GM11168 (cell line): ENCODE data around the gene EGFL7.

ENCODE experiments used
- in situ Hi-C: fragments of 300-500 bp; cut with MboI; formaldehyde crosslinking; loops from one replicate; pipeline ENCODE4 v1.12.0; 2022; ENCODE audit warnings: low sequenced_read_pairs; ENCODE audit not compliant: unreplicated experiment

EGFL7 gene

DNA sequence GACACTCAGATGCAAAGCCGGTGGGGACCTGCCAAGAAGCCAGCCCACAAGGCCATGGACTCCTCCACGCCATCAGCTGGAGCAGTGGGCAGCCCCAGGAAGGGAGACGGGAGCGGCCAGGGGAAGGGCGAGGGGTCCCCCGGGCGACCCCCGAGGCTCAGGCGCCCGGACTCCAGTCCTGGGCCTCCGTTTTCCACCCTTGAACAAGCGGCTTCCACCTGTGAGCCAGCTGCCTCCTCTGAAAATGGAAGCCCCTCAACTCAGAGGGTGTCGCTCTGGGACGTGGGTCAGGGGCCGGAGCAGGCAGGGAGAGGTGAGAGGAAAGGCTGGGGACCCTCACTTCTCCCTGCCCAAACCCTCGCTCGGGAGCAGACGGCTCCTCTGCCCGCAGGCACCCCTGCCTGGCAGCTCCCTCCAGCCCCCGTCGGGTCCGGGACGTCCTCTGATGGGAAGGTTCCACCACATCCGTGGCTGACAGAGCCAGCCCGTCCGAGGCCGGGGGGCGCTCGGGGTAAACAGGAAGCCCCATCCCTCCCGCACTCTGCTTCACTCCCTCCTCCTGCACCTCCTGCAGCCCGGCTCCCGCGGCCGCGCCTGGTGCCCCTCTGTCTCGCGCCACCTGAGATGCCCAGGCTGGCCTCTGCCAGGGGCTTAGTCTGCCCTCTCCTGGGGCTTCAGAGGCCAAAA is 3.7 kb upstream of the EGFL7 start:
- in situ Hi-C loops = no loop called here

DNA sequence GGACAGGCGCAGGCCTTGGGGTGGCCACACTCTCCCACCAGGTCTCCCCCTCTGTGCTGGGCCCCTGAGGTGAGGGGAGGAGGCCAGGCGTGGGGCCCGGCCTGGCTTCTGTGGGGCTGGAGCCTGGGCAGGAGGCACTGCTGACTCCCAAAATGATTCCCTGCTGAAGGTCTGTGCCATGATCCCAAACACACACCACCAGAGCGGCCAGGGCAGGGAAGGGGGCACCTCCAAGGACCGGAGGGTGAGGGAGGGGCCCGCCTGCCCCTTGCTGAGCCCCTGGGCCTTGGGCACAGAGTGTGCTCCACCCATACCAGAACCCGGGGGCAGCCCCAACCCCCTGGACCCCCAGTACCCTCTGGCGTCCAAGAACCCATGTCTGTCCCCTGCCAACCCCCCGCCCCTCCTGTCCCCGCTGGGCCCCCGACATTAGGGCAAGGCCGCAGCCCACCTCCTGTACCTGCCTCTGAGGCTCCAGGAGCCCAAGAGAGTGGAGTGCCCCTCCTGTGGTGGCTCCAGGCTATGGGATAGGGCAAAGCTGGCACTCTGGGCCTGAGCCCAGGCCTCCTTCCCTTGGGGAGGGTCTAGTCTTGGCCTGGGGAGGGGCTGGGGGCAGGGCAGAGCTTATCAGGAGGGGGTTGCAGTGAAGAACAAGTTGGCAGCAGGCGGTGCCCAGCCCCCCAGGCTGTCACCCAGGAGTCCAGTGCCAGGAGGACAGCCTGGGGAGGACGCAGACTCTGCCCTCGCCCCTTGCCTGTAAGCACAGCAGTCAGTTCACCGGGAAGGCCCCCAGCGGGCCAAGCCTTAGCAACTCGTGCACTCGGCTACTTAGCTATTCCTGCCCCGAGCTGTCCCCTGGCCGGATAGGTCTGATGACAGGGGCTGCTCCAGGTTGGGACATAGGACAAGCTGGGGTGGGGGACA is 2.6 kb upstream of the EGFL7 start:
- in situ Hi-C loops = no loop called here

DNA sequence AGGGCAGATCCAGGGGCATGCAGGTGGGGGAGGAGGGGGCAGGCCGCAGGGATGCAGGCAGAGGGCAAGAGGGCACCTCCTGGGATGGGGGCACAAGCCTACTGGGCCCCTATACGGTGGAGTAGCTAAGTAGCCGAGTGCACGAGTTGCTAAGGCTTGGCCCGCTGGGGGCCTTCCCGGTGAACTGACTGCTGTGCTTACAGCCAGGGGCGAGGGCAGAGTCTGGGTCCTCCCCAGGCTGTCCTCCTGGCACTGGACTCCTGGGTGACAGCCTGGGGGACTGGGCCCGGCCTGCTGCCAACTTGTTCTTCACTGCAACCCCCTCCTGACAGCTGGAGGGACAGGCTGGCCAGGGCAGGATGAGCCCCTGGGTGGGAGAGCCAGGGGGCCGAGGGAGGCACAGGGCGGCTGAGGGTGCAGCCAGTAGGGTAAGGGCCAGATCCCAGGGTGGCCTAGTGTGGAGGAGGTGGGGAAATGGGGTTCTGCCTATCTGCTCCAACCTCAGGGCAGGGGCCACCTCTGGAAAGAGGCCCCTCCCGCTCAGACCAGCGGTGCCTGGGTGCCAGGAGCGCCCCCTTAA is 1.7 kb upstream of the EGFL7 start:
- in situ Hi-C loops = no loop called here

DNA sequence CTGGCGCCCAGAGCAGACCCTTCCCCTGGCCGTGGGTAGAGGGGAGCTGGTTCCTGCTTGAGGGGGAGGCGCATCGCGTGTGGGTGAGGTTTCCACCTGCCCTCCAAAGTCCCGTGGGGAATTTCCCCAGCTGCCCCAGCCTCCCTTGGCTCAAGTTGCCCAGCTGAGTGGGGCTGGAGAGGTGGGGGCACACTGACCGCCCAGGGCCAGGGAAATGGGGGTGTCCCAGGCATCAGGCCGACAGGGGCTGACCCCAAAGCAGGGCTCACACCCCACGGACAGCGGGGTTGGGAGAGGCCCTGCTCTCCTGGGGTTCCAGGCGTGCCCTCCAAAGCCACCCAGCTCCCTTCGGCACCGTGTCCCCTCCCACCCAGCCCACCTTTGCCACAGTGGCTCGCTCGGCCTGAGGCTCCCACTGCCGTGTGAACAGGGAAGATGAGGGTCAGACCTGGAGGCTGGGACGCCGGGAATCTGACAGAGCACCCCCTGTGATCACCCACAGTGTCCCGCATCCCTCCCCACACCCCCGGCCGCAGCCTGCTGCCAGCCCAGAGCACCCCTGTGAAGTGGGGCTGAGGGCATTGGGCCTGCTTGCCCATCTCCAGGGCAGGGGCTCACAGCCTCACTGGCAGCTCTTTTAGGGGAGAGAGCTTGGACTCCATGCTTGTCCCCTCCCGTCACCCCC is 933 bp upstream of the EGFL7 start:
- in situ Hi-C loops = no loop called here

DNA sequence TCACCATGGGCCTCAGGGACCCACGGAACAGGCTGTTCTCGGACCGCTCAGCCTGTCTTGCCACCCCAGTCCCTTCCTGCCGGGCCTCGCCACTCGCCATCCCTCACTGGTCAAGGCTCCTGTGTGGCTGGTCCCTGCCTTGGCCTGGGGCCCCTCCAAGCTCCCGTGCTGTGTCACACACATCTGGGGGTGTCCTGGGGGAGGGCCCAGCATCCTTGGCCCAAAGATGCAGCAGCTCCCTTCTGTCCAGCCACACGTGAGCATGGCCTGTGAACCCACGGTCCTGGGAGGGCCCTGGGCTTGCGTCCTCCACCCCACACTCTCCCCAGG is 425 bp upstream of the EGFL7 start:
- in situ Hi-C loops = no loop called here

DNA sequence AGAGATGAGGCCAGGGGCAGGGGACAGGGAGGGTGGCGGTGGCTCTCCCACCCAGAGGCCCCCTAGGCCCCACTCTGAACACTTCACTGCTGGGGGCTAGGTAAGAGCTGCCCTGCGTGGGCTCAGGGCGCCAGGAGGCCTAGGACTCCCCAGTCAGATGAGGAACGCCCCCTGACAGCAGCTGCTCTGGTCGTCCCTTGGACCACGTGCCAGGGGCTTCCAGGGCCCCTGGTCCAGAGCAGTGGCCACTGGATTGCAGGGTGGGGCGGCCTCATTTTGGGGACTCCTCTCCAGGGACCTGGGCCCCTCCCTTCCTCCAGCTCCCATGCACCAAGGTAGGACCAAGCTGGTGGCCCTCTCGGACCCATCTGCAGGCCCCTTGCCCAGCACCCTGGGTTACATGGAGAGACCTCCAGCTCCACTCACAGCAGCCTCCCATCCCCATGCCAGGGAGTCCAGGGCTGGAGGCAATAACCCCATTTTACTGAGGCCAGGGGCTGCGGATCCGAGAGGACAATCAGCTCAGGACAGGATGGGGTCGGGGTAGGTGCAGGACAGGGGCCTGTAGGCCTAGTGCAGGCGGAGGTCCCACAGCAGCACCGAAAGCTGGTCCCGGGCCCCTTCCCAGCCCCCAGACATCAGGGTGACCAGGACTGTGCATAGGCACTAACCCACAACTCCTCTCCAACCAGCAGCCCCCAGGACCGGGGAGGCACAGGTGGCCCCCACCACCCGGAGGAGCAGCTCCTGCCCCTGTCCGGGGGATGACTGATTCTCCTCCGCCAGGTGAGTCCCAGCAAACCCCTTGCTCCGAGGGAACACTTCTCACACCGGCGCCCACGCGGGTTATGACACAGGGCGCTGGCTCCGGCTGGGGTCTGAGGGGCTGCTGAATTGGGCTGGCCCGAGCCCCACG is 1.5 kb downstream of the EGFL7 start:
- in situ Hi-C loops = no loop called here

DNA sequence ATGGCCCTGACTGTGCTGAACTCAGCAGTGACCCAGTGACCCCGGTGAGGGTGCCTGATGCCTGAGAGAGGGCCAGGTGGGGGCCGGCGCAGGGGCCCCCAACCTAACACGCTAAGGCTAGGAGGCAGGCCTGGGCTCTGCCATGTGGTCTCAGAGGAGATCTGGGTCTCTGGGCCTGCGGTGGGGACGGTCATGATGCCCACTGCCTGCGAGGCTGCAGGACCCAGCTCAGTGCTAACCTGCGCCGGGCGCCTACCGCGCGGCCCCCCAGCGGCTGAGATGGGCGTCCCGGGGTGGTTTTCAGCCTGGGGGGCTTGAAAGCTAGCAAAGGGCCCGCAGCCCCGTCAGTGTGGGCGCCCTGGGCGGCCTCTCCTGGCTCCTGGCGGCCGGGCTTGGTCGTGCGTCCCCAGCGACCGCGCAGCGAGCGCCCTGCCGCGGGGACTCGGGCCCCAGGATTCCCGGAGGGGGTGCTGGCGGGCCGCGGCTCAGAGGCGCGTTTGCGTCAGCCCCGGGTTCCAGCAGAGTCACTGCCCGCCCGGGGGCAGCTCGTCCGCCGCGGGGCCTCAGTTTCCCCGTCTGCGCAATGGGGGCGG is 2.5 kb downstream of the EGFL7 start:
- in situ Hi-C loops = no loop called here

DNA sequence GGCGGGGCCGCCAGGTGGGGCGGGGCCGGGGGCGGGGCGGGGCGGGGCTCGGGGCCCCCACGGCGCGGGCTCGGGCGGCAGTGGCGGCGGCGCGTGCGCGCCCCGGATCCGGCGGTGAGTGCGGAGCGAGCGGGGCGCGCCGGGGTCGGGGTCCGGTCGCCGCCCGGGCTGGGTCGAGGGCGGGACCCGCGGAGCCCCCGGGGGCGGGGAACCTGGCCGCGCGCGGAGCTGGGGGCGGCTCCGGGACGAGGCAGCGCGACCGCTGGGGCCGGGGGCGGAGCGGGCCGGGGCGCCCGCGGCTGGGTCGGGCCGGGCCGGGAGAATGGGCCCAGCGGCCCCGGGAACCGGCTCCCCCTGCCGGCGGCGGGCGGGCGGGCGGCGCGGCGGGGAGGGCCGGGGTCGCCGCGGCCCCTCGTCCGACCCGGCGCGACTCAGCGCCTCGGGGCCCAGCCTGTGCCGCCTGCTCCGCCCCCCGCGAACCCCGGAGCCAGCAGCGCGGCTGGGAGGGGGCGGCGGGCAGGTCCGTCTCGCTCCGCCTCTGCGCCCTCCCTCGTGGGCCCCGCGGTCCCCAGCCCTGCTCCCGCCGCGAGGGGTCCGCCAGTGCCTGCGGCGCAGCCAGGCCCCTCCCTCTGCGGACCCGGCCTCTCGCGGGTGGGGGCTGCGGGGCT is 3.1 kb downstream of the EGFL7 start:
- in situ Hi-C loops = no loop called here

DNA sequence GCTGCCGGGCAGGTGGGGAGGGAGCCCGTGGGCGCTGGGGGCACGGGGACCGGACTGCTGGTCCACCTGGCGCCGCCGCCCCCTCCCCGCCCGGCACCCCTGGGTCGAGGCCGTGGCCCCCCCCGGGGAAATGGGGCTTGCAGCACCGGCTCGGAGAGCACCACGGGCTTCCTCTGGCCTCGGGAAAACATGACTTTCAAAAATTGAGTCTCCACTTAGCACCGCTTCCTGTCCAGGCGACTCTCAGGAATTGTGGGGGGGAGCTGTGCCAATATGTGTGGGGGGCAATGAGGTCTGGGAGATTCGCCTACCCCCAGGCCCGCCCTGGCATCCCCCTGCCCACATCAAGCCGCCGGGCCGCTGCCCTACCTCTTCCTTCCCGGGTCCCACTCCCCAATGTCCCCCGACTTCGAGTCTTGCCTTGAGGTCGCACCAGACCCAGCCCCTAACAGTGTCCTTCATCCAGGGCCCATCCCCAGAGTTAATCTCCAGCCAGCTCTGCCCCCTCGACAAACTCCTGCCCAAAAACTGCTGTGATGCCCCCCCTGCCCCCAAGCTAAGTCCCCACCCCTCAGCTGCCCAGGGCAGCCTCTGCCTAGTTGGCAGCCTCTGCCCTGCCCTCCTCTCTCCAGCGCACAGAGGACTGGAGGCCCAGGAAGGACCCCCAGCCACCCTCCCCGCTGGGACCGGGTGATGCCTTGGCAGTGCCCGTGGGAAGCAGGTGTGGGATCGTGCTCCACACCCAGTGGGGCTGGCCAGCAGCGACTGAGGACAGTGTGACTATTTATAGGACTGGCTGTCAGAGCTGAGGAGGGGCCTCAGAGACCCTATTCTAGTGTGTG is 3.9 kb downstream of the EGFL7 start:
- in situ Hi-C loops = no loop called here

DNA sequence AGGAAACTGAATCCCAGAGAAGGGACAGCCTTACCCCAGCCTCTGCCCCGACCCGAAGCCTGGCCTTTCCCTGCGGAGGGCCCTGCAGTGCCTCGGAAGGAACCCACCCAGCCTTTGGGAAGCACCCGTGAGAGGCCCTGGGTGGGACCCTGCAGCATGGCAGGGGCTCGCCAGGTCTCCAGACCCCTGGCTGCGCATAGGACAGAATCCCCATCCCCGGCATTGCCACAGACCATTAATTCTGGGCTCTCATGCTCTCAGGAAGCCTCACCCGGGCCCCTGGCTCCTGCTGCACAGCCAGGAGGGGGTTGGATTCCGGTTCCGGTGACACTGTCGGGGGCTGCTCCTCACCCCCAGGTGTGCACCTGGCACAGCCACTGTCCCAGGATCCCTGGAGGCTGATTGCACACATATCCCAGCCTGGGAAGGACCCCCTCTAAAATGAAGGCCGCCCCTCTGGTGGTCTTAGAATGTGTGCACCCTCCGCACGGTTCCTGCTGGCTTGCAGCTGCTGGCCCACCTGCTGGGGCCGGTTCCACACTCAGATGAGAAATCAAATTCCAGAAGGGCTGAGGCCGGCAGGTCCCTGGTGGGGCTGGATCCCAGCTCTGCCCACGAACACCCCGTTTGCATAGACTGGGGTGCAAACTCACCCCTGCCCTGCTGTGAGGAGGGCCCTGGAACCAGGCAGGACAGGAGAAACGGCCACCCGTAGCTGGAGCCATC is 4.7 kb downstream of the EGFL7 start:
- in situ Hi-C loops = no loop called here

DNA sequence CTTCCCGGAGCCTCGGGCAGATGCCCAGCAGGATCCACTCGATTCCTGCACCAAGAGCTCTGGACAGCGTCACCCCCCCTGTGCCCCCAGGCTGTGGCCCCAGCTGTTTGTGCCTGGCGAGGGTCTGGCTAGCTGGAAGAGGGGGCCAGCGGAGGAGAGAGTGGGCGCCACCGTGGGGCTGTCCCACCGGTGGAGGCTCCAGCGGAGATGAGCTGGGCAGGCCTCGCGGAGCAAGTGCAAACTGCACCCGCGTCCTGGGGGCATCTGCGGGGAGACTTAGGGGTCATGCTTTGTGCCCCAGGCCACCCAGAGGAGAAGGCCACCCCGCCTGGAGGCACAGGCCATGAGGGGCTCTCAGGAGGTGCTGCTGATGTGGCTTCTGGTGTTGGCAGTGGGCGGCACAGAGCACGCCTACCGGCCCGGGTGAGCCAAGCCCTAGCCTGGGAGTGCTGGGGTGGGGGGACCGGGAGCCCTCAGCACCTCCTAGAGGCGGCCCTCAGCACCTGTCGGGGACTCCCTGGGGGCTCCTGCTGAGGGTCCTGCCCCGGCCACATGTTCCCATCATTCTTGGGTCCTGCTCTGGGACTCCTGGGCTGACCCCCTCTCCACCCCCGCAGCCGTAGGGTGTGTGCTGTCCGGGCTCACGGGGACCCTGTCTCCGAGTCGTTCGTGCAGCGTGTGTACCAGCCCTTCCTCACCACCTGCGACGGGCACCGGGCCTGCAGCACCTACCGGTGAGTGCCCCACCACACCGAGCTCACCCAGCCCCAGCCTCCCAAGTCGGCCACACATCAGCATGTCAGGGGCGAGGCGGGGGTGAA is 5.4 kb downstream of the EGFL7 start:
- in situ Hi-C loops = no loop called here

DNA sequence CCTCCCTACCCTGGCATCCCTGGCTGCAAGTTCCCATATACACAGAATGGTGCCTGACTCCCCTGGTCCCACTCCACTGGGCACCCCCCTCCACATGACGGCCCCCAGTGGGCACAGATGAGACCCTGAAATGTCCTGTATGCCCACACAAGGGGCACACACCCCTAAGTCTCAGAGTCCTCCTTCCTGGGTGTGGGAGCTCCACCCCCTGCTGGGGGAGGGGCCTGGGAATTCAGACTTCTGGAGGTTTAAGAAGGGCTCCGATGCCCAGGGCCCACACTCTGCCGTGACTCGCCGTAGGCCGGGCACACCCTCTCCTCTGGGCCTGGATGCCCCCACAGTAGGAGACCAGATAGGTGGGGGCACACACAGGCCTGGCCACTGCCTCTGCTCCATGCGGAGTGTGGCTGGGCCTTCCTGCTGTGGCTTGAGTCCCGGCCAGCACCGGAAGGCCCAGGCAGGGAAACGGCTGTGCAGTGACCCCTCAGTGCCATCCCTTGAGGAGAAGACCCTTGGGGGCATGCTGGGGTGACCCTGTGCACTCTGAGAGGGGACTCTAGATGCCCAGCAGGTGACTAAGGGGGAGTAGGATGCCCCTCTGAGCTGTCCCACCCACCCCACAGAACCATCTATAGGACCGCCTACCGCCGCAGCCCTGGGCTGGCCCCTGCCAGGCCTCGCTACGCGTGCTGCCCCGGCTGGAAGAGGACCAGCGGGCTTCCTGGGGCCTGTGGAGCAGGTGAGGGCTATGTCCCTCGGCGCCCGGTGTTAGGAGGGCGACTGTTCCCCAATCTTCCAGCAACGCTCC is 6.5 kb downstream of the EGFL7 start:
- in situ Hi-C loops = no loop called here

DNA sequence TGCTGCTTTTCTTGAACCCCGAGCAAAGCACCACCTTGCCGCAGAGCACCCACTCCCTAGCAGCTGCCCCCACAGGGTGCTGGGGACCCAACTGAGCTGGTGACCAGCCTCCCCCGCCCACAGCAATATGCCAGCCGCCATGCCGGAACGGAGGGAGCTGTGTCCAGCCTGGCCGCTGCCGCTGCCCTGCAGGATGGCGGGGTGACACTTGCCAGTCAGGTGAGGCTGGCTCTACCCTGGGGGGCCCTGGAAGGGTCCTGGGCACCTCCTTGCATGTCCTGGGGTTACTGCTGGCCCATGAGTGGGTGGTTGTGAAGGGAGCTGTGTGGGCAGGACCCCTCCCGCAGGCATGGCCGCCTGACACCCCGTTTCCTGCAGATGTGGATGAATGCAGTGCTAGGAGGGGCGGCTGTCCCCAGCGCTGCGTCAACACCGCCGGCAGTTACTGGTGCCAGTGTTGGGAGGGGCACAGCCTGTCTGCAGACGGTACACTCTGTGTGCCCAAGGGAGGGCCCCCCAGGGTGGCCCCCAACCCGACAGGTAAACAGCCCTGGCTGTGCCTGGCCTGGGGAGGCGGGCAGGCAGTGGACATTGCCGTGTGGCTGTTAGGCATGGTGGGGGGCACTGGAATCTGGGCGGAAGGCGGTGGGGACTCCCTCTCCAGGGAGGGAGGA is 7.2 kb downstream of the EGFL7 start:
- in situ Hi-C loops = no loop called here

DNA sequence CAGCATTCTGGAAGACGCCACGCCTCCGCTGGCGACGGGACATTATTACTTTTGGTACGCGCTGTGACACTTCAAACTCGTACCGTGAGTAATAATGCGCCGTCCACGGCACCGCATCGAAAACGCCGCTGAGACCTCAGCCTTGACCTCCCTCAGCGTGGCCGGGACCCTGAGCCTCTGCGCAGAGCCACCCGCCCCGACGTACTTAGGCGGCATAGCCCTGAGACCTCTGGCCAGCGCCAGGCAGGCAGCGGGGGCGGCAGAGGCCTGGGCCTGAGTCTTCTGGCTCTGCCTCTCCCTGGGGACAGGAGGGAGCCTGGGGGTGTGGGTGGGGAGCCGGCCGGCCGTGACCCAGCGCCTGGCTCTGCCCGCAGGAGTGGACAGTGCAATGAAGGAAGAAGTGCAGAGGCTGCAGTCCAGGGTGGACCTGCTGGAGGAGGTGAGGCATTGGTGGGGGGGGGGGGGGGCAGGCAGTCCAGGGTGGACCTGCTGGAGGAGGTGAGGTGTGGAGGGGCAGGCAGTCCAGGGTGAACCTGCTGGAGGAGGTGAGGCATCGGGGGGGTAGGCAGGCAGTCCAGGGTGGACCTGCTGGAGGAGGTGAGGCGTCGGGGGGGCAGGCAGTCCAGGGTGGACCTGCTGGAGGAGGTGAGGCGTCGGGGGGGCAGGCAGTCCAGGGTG is 8.0 kb downstream of the EGFL7 start:
- in situ Hi-C loops = no loop called here

DNA sequence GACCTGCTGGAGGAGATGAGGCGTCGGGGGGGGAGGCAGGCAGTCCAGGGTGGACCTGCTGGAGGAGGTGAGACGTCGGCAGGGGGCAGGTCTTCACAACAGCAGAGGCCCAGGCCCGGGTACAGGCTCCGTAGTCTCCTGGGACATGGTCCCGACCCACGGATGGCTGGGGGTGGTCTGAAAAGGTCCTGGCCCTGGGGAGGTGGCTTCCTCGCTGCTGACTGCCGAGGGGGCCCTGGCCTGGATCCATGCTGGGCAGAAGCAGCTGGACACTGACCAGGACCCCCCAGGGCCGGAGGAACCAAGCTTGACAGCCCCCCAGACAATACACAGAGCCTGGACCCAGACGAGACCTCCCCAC is 8.5 kb downstream of the EGFL7 start:
- in situ Hi-C loops = no loop called here
